Activated naive CD4-positive, alpha-beta T cell treated with anti-CD3 and anti-CD28 coated beads, Interleukin-2, amount 50 U/mL, for 24 hours (primary cell): ENCODE data around the gene BLVRB.
"Not testable (repeated sequence)": the region's sequence is repeated elsewhere in the genome, so short reads cannot be mapped to it uniquely, and the experiment has no call there.

Experiments
- H3K27ac Mint-ChIP-seq: one replicate; pipeline ENCODE4 v1.8.0; 2021; ENCODE audit warnings: mild to moderate bottlenecking, mixed read lengths
- H3K27me3 Mint-ChIP-seq: one replicate; pipeline ENCODE4 v1.8.0; 2021; ENCODE audit warnings: mixed read lengths
- H3K36me3 Mint-ChIP-seq: one replicate; pipeline ENCODE4 v1.8.0; 2021; ENCODE audit warnings: mixed read lengths
- H3K4me1 Mint-ChIP-seq: one replicate; pipeline ENCODE4 v1.8.0; 2021; ENCODE audit warnings: mixed read lengths
- H3K4me3 Mint-ChIP-seq: one replicate; pipeline ENCODE4 v1.8.0; 2021; ENCODE audit warnings: mild to moderate bottlenecking, mixed read lengths
- H3K9me3 Mint-ChIP-seq: one replicate; pipeline ENCODE4 v1.8.0; 2021; ENCODE audit warnings: mixed read lengths

BLVRB gene

GRCh38 chr19:40465025-40465556, 454 bp downstream of the BLVRB start:
- H3K27me3 Mint-ChIP-seq: peaks cover 3% of the 10 kb centered on the region
- peak overlapping the region; percentile 90 for H3K4me3 Mint-ChIP-seq
- H3K27ac Mint-ChIP-seq: peak overlapping the region; percentile 96
- H3K36me3 Mint-ChIP-seq: no peaks in the 10 kb centered on the region
- no peaks in the 10 kb centered on the region for H3K9me3 Mint-ChIP-seq
- peaks cover 25% of the 10 kb centered on the region for H3K4me1 Mint-ChIP-seq

DNA sequence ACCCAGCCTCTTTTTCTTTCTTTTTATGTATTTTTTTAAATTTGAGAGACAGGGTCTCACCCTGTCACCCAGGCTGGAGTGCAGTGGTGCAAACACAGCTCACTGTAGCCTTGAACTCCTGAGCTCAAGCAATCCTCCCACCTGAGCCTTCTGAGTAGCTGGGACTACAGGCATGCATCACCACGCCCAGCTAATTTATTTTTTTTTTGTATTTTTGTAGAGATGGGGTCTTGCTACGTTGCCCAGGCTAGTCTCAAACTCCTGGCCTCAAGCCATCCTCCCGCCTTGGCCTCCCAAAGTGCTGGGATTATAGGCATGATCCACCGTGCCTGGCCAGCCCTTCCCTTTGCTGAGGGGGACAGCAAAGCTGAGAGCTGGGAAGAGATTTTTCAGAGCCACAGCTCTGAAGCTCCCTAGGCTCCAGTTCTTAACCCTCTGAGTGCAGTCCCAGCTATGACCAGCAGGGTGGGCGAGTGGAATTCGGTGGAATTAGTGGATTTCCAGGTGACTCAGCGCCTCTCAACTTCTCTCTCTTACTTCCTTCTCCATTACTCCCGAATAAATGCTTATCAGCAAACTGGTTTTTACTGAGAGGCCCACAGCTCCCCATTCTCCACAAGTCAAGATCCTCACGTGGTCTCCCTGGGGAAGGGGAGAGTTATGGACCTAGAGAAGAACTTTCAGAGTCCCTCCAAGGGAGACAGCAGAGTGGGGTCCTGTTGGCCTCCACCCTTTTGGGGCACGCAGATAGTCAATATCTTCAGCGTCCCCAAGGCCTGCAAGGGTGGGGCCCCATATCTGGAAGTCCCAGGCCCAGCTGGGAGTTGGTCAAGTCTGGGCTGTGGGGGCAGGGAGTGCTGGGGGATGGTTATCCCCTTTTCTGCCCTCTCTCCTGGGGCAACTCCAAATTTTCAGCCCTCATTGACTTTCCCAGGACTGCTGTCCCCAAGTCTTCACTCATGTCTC, 1.2 kb downstream of the BLVRB start:
- Mint-ChIP-seq H3K9me3 (no peaks in the 10 kb centered on the region), H3K27ac (peak overlapping the region; percentile 51), H3K27me3 (peaks cover 3% of the 10 kb centered on the region), H3K36me3 (no peaks in the 10 kb centered on the region), H3K4me3 (peak overlapping the region; percentile 90), H3K4me1 (peaks cover 25% of the 10 kb centered on the region)

DNA sequence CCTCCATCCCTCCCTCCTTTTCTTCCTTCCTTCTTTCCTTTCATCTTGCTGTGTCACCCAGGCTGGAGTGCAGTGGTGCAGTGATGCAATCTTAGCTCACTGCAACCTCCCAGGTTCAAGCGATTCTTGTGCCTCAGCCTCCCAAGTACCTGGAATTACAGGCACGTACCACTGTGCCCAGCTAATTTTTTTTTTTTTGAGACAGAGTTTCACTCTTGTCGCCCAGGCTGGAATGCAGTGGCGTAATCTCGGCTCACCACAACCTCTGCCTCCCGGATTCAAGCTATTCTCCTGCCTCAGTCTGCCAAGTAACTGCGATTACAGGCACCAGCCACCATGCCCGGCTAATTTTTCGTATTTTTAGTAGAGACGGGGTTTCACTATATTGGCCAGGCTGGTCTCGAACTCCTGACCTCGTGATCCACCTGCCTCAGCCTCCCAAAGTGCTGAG, 1.9 kb downstream of the BLVRB start:
- H3K27ac Mint-ChIP-seq, H3K36me3 Mint-ChIP-seq, H3K9me3 Mint-ChIP-seq, H3K4me3 Mint-ChIP-seq, H3K27me3 Mint-ChIP-seq: not testable (repeated sequence)
- H3K4me1 Mint-ChIP-seq: peaks cover 25% of the 10 kb centered on the region

DNA sequence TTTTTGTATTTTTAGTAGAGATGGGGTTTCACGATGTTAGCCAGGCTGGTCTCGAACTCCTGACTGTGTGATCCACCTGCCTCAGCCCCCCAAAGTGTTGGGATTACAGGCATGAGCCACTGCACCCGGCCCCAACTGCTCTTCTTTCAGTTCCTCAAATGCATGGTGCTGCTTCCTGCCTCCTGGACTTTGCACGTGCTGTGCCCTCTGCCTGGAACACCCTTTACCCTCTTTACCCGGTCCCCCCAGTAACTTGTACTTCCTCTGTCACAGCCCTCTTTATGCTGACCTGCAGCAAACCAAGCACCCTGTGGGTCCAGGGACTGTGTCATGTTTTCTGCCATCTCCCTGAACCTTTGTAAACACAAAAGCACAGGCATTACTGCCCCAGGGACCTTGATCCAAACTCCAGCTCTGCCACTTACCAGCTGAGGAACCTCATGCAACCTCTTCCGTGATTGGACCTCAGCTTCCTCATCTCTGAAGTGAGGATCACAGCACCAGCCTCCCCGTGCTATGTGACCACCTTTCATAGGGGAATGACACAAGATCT, 3.8 kb downstream of the BLVRB start:
- Mint-ChIP-seq H3K27ac (no peak overlapping the region), H3K27me3 (peaks cover 3% of the 10 kb centered on the region), H3K36me3 (no peaks in the 10 kb centered on the region), H3K4me1 (peaks cover 25% of the 10 kb centered on the region), H3K4me3 (no peak overlapping the region), H3K9me3 (no peaks in the 10 kb centered on the region)

GRCh38 chr19:40460185-40460584, 5.4 kb downstream of the BLVRB start:
- Mint-ChIP-seq H3K27me3 (no peaks in the 10 kb centered on the region), H3K36me3 (no peaks in the 10 kb centered on the region), H3K4me1 (peaks cover 12% of the 10 kb centered on the region), H3K9me3 (no peaks in the 10 kb centered on the region), H3K4me3 (no peak overlapping the region), H3K27ac (no peak overlapping the region)

GRCh38 chr19:40458597-40458974, 7.0 kb downstream of the BLVRB start:
- Mint-ChIP-seq H3K4me3 (no peak overlapping the region), H3K4me1 (peaks cover 3% of the 10 kb centered on the region), H3K9me3 (no peaks in the 10 kb centered on the region), H3K27me3 (no peaks in the 10 kb centered on the region), H3K36me3 (no peaks in the 10 kb centered on the region), H3K27ac (no peak overlapping the region)

DNA sequence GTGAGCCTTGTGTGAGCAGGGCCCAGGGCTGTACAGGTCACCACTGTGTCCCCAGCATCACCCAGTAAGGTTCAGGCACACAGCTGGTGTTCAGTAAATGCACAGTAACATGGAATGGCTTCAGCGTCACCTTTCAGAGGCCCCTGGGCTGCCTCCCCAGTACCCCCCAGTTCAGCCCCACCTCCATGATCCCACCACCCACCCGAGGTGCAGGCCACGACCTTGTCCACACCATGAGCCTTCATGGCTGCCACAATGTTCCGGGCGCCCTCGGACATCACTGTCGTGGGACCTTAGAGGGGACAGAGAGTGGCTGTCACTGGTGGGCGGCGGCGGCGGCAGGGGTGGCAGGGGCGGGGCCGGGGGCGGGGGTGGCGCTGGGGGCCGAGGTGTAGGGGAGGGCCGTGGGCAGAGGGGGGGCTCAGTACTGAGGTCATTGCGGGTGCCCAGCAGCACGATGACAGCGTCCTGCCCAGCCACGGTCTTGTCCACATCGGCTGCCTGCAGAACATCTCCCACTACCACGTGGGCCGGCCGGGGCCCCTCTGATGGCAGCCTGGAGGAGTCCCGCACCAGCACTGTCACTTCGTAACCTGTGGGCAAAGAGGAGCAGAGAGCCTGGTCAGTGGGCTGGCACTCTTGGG, 7.5 kb downstream of the BLVRB start:
- Mint-ChIP-seq H3K27ac (no peak overlapping the region), H3K27me3 (no peaks in the 10 kb centered on the region), H3K9me3 (no peaks in the 10 kb centered on the region), H3K36me3 (no peaks in the 10 kb centered on the region), H3K4me3 (no peak overlapping the region), H3K4me1 (peaks cover 3% of the 10 kb centered on the region)

DNA sequence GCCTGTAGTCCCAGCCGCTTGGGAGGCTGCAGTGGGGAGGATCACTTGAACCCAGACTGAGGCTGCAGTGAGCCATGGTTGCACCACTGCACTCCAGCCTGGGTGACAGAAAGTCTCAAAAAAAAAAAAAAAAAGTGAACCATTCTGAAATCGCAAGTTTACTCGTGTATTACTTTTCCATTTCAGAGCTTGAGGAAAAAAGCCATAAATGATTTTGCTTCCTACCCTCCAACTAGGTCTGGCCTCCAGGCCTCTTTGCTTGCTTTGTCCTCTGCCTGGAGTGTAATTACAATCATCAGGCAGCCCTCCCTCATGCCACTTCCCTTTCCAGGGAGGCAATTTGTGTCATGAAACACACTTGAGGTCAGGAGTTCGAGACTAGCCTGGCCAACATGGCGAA, 8.5 kb downstream of the BLVRB start:
- H3K27me3 Mint-ChIP-seq: no peaks in the 10 kb centered on the region
- peaks cover 3% of the 10 kb centered on the region for H3K4me1 Mint-ChIP-seq
- no peaks in the 10 kb centered on the region for H3K9me3 Mint-ChIP-seq
- no peak overlapping the region for H3K4me3 Mint-ChIP-seq
- no peaks in the 10 kb centered on the region for H3K36me3 Mint-ChIP-seq
- H3K27ac Mint-ChIP-seq: no peak overlapping the region

DNA sequence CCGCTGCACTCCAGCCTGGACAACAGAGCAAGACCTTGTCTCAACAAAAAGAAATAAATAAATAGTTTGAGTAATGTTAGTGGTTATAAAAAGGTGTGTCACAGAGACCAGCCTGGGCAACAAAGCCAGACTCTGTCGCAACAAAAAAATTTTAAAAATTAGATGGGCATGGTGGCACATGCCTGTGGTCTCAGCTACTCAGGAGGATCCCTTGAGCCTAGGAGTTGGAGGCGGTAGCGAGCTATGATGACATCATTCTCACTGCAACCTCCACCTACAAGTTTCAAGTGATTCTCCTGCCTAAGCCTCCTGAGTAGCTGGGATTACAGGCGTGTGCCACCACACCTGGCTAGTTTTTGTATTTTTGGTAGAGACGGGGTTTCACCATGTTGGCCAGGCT, 11.6 kb downstream of the BLVRB start:
- not testable (repeated sequence) for H3K4me3 Mint-ChIP-seq, H3K27ac Mint-ChIP-seq, H3K27me3 Mint-ChIP-seq, H3K9me3 Mint-ChIP-seq, H3K4me1 Mint-ChIP-seq, H3K36me3 Mint-ChIP-seq

DNA sequence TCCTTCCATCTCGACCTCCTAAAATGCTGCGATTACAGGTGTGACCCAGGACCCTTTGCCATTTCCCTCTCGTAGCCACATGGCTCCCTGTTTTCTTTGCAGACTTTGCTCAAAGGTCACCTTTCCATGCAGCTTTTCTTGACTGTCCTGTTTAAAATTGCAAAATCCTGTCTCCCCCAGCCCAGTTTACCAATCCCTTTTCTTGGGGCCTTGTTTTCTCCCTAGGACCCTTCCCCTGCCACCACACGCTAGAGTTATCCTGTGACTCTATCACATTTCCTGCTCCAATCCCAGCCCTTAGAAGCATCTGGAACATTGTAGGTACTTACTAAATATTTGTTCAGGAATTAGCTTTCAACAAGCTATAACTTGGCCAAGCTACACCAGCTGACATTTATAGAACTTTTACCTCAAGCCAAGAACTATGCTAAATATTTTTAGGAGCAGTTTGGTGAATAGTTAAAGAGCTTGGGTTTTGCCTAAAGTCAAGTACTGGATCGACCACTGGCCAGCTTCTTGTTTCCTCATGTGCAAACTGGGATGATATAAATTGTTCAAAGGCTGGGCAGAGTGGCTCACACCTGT, 12.3 kb downstream of the BLVRB start:
- H3K27me3 Mint-ChIP-seq: no peaks in the 10 kb centered on the region
- H3K9me3 Mint-ChIP-seq: no peaks in the 10 kb centered on the region
- H3K4me3 Mint-ChIP-seq: no peak overlapping the region
- no peaks in the 10 kb centered on the region for H3K36me3 Mint-ChIP-seq
- no peak overlapping the region for H3K27ac Mint-ChIP-seq
- H3K4me1 Mint-ChIP-seq: no peaks in the 10 kb centered on the region

- Mint-ChIP-seq H3K27ac (no peak overlapping the region), H3K4me1 (no peaks in the 10 kb centered on the region), H3K27me3 (no peaks in the 10 kb centered on the region), H3K36me3 (no peaks in the 10 kb centered on the region), H3K4me3 (no peak overlapping the region), H3K9me3 (no peaks in the 10 kb centered on the region)
These were observed 13.5 kb downstream of the BLVRB start for GRCh38 chr19:40452016-40452415.

GRCh38 chr19:40450664-40451063, 14.9 kb downstream of the BLVRB start:
- Mint-ChIP-seq H3K36me3 (no peaks in the 10 kb centered on the region), H3K27ac (no peak overlapping the region), H3K4me3 (no peak overlapping the region), H3K27me3 (no peaks in the 10 kb centered on the region), H3K9me3 (no peaks in the 10 kb centered on the region), H3K4me1 (no peaks in the 10 kb centered on the region)

DNA sequence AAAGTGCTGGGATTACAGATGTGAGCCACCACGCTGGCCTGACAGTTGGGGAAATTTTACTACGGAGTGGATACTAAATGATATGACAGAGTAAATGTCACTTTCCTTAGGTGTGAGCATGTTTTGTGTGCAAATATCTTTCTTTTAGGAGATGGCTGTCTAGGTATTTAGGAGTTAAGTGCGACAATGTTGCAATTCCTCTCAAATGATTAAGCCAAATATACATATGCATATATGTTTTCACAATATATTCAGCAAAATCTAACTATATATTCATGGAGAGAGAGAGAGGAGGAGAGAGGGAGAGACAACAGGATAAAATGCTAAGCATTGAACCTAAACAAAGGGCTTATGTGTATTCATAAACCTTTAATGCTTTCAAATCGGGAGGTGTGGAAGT, 16.0 kb downstream of the BLVRB start:
- no peak overlapping the region for H3K4me3 Mint-ChIP-seq
- H3K4me1 Mint-ChIP-seq: peaks cover 5% of the 10 kb centered on the region
- H3K27me3 Mint-ChIP-seq: no peaks in the 10 kb centered on the region
- no peak overlapping the region for H3K27ac Mint-ChIP-seq
- no peaks in the 10 kb centered on the region for H3K9me3 Mint-ChIP-seq
- H3K36me3 Mint-ChIP-seq: no peaks in the 10 kb centered on the region

DNA sequence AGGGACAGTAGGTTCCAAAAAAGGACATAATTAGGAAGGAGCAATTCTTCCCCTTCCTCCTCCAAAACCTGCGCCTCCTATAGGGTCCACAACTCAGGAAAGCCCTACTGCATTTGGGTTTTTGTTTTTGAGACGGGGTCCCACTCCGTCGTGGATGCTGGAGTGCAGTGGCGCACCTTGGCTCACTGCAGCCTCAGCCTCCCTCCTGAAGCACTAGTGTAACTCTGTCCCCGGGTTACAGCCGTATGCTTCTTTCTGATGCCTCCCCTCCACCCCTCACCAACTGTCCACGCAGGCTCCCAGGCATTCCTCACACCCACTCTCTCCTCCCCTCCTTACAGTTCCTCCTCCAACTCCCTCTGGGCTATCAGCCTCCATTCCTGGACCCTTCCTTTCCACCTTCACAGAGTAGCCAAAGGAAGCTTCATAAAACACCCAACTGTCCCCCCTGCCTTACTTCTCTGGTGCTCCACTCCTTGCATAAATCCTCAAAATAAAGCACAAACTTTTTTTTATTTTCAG, 19.2 kb downstream of the BLVRB start:
- Mint-ChIP-seq H3K9me3 (no peaks in the 10 kb centered on the region), H3K27ac (no peak overlapping the region), H3K4me1 (peaks cover 20% of the 10 kb centered on the region), H3K27me3 (no peaks in the 10 kb centered on the region), H3K36me3 (no peaks in the 10 kb centered on the region), H3K4me3 (peak overlapping the region; percentile 58)

DNA sequence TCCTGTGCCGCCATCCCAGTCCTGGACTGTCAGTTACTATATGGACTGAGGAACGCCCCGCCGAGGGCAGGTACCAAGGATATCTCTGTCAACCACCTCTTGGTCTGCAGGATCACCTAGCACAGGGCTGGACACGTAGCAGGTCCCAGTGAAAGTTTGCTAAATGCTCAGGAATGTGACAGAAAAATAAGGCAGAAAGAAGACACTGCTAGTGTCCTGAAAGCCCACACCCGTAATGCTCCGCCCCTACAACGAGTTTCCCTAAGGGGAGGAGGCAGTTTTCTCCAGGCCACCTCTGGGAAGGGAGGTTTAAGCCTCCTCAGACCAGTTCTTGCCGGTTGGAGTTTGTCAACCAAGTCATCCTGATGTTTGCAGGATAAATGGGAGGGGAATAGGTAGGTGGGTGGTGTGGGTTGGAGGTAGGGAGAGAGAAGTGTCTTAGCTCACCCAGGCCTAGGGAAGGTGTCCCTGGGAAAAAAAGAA, 19.7 kb downstream of the BLVRB start:
- H3K4me1 Mint-ChIP-seq: peaks cover 20% of the 10 kb centered on the region
- no peaks in the 10 kb centered on the region for H3K36me3 Mint-ChIP-seq
- peak overlapping the region; percentile 61 for H3K4me3 Mint-ChIP-seq
- peak overlapping the region; percentile 30 for H3K27ac Mint-ChIP-seq
- H3K27me3 Mint-ChIP-seq: no peaks in the 10 kb centered on the region
- H3K9me3 Mint-ChIP-seq: no peaks in the 10 kb centered on the region
